Naive B cell (primary cell): ENCODE data around the gene NUAK2. TPM values are rescaled to one million over a fixed set of nuclear protein-coding genes. Genes with fewer than 3 reads are reported as not detected.
A peak's percentile ranks its signal among the peaks of the same experiment; 100 is the strongest.

Experiments used
- ATAC-seq, 2 donors: fragments of 150-1000 bp; cut with Tn5 transposase; 2 replicates each; pipeline ENCODE4 v1.10.0; 2021; ENCODE audit warnings: low read depth in 2 of 2, mild to moderate bottlenecking in 2 of 2, moderate library complexity in 2 of 2
- DNase-seq: peaks from one replicate; pipeline ENCODE4 v3.0.0; 2022
- H3K27ac Mint-ChIP-seq, 6 donors: one replicate each; pipeline ENCODE4 v1.8.0; 2020 to 2022; ENCODE audit warnings: mild to moderate bottlenecking in 6 of 6, mixed read lengths in 6 of 6, moderate library complexity in 5 of 6, inconsistent platforms in 2 of 6
- H3K27me3 Mint-ChIP-seq, 3 donors: one replicate each; pipeline ENCODE4 v1.8.0; 2021 to 2022; ENCODE audit warnings: mixed read lengths in 3 of 3, mild to moderate bottlenecking in 1 of 3
- H3K36me3 Mint-ChIP-seq, 2 donors: one replicate each; pipeline ENCODE4 v1.8.0; 2020 to 2022; ENCODE audit warnings: mixed read lengths in 2 of 2, inconsistent platforms in 1 of 2, mild to moderate bottlenecking in 1 of 2
- H3K4me1 Mint-ChIP-seq, 3 donors: one replicate each; pipeline ENCODE4 v1.8.0; 2020 to 2022; ENCODE audit warnings: mixed read lengths in 3 of 3, inconsistent platforms in 1 of 3, mild to moderate bottlenecking in 1 of 3, moderate library complexity in 1 of 3
- H3K4me3 Mint-ChIP-seq, 8 donors: one replicate each; pipeline ENCODE4 v1.8.0; 2020 to 2022; ENCODE audit warnings: mild to moderate bottlenecking in 8 of 8, mixed read lengths in 8 of 8, moderate library complexity in 8 of 8, inconsistent platforms in 2 of 8
- H3K9me3 Mint-ChIP-seq, 7 donors: one replicate each; pipeline ENCODE4 v1.8.0; 2020 to 2022; ENCODE audit warnings: mixed read lengths in 7 of 7, mild to moderate bottlenecking in 5 of 7, inconsistent platforms in 2 of 7, moderate library complexity in 1 of 7
- polyA plus RNA-seq, 6 donors: library from polyadenylated mRNA; unstranded; fragments of 300-500 nt; fragmentation: Illumina TruSeq; gene quantifications; one replicate each; pipeline ENCODE4 v1.2.3, GENCODE V29; 2021; ENCODE audit warnings: low read depth in 6 of 6

NUAK2 gene
- polyA plus RNA-seq, 6 donors from 2014 or later = 103 to 166 (median 113) TPM

GRCh38 chr1:205354259-205355074 is 32.9 kb upstream of the NUAK2 start:
- Mint-ChIP-seq H3K4me3 (no peak overlapping the region), H3K36me3 (no peaks in the 10 kb centered on the region), H3K9me3 (no peaks in the 10 kb centered on the region), H3K4me1 (peaks cover 29 to 34% (median 31%) of the 10 kb centered on the region in 3 donors), H3K27ac (peak overlapping the region in 2 of 6 donors; percentile 43 to 65), H3K27me3 (peaks cover 9 to 32% (median 16%) of the 10 kb centered on the region in 3 donors)
- peak; percentile 57 for DNase-seq
- peak; percentile 53 to 72 for ATAC-seq

DNA sequence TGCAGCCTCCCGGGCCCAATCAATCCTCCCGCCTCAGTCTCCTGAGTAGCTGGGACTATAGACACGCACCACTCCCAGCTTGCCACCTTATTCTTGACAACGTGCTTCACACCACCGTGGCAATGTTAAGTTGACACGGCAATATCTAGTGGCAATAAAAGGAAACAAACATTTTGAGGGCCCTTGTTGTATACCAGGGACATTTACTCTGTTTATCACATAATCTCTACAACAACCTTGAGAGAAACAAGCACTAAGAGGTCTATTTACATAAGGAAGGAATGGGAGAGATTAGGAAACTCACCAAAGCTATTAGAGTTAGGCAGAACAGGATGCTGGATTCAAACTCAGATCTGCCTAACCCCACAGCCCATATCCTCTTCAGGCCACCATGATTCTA is 32.1 kb upstream of the NUAK2 start:
- ATAC-seq = no peak

DNA sequence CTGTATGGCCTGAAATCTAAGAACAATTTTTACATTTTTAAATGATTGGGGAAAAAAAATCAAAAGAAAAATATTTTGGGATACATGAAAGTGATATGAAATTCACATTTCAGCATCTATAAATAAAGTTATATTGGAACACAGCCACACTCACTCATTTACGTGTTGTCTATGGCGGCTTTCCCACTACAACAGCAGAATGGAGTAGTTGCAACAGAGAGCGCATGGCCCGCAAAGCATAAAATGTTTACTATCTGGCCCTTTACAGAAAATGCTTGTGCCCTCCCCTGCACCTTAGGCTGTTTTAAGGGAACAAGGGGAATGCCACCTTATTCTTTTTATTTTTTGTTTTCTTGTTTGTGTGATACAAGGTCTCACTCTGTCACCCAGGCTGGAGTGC is 31.6 kb upstream of the NUAK2 start:
- no peak for ATAC-seq
- Mint-ChIP-seq H3K36me3 (no peaks in the 10 kb centered on the region), H3K27ac (no peak overlapping the region), H3K4me3 (no peak overlapping the region), H3K4me1 (peaks cover 41 to 47% (median 43%) of the 10 kb centered on the region in 3 donors), H3K27me3 (peaks cover 0 to 21% (median 16%) of the 10 kb centered on the region in 3 donors), H3K9me3 (no peaks in the 10 kb centered on the region)
- no peak for DNase-seq

More for the DNA sequence above, 32.1 kb upstream of the NUAK2 start:
- DNase-seq = no peak
- Mint-ChIP-seq H3K4me3 (no peak overlapping the region), H3K27me3 (peaks cover 4 to 23% (median 16%) of the 10 kb centered on the region in 3 donors), H3K9me3 (no peaks in the 10 kb centered on the region), H3K36me3 (no peaks in the 10 kb centered on the region), H3K4me1 (peaks cover 37 to 43% (median 39%) of the 10 kb centered on the region in 3 donors), H3K27ac (no peak overlapping the region)

GRCh38 chr1:205351984-205352713 is 30.6 kb upstream of the NUAK2 start:
- H3K27ac Mint-ChIP-seq = peak overlapping the region in 3 of 6 donors; percentile 77 to 89 (median 87)
- H3K27me3 Mint-ChIP-seq = peaks cover 0 to 10% (median 9%) of the 10 kb centered on the region in 3 donors
- ATAC-seq = no peak

DNA sequence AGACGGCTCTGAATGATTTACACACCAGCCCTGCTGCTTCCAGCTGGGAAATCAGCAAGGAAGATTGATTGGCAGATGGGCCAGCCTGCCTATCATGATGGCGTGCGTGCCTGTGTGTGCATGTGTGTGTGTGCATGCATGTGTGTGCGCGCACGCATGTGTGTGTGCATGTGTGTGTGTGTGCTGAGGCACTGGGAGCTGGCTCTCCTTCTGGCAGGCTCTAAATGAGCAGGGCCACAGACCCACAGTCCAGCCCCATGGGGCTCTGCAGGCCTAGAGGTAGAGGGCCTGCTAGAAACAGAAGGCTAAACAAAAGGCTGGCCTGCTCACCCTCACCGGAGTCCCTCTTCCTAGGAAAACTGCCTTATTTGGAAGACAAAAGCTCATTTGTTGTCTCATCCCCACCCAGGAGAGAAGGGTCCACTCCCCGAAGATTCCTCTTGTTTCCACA is 29.2 kb upstream of the NUAK2 start:
- DNase-seq (no peak), ATAC-seq (no peak)
- Mint-ChIP-seq H3K4me3 (peak overlapping the region in 4 of 8 donors; percentile 3 to 59 (median 24)), H3K4me1 (peaks cover 47 to 51% (median 51%) of the 10 kb centered on the region in 3 donors), H3K36me3 (no peaks in the 10 kb centered on the region), H3K27ac (peak overlapping the region in 2 of 6 donors; percentile 83 to 84), H3K27me3 (peaks cover 0 to 5% (median 0%) of the 10 kb centered on the region in 3 donors), H3K9me3 (no peaks in the 10 kb centered on the region)

More at GRCh38 chr1:205351984-205352713, 30.6 kb upstream of the NUAK2 start:
- Mint-ChIP-seq H3K4me3 (peak overlapping the region in 1 of 8 donors; percentile 4), H3K36me3 (no peaks in the 10 kb centered on the region), H3K4me1 (peaks cover 52% of the 10 kb centered on the region in 3 donors), H3K9me3 (no peaks in the 10 kb centered on the region)
- no peak for DNase-seq

DNA sequence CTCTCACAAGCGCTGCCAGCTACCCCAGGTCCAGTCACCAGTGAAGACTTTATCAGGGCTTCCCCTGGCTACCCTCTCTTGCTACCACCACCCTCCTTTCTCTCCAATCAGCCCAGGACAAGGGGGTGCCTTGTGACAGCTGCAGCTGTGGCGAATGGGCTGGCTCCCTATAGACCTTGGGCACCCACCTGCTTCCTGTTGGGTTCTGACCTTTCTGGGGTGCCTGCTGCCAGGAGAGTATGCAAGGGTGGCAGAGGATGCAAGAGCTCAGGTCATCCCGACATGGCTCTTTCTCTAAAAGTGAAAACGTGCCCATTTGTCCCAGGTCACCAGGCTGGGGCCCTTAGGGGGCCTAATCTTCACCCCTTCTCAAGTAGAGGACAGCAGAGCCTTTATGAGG is 28.6 kb upstream of the NUAK2 start:
- H3K4me3 Mint-ChIP-seq = peak overlapping the region in 6 of 8 donors; percentile 3 to 85 (median 70)
- peak overlapping the region; percentile 77 to 97 (median 84) for H3K27ac Mint-ChIP-seq
- ATAC-seq = peak; percentile 37 to 54
- H3K27me3 Mint-ChIP-seq = peaks cover 0 to 5% (median 0%) of the 10 kb centered on the region in 3 donors
- DNase-seq = peak; percentile 46
- no peaks in the 10 kb centered on the region for H3K9me3 Mint-ChIP-seq
- no peaks in the 10 kb centered on the region for H3K36me3 Mint-ChIP-seq
- H3K4me1 Mint-ChIP-seq = peaks cover 47 to 57% (median 48%) of the 10 kb centered on the region in 3 donors

DNA sequence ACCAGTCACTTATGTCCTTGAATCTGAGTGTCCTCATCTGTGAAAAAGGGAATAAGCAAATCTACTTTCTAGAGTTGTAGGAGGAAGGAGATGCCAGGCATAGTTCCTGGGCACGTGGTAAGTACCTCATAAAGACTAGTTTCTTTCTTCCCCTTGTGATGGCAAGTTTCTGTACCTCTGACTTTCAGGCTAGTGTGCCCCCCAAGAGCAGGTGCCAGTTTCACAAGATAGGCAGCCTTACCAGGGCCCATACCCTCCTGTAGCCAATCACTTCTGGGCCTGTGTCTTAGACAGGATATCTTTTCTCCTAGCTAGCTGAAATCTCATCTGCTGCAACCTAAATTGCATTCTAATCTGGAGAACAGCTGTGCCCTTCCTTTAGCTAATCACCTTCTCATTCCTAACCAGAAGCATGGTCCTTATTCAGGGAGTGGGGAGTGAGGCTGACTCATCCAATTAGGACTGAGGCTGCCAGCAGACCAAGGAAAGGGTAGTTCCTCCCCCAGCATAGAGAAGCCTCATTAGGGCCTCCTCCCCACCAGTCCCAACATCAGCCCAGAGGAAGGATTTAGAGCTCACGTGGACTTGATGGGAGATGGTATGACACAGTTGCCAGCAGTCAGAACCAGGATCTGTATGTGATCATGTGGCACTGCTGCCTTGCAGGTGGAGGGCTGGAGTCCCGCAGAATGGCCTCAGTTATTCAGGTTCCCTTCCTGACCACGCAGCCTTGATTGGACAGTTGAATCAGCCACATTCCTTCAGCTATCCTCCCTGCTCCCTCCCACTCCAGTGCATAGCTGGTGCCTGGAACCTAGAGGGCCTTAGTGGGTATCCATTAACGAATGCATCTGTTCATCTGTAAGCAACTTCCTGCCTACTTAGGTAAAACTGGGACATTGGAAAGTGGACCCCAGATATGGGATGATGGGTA is 27.3 kb upstream of the NUAK2 start:
- H3K27ac Mint-ChIP-seq = peak overlapping the region in 5 of 6 donors; percentile 77 to 97 (median 89)
- H3K4me1 Mint-ChIP-seq = peaks cover 50 to 62% (median 51%) of the 10 kb centered on the region in 3 donors
- ATAC-seq = peak; percentile 72 to 75
- peaks cover 0 to 9% (median 7%) of the 10 kb centered on the region in 3 donors for H3K27me3 Mint-ChIP-seq
- no peaks in the 10 kb centered on the region for H3K9me3 Mint-ChIP-seq
- peak; percentile 69 for DNase-seq
- H3K36me3 Mint-ChIP-seq = no peaks in the 10 kb centered on the region
- peak overlapping the region in 7 of 8 donors; percentile 59 to 86 (median 63) for H3K4me3 Mint-ChIP-seq

- no peaks in the 10 kb centered on the region for H3K9me3 Mint-ChIP-seq
- no peak for DNase-seq
- H3K27ac Mint-ChIP-seq = peak overlapping the region in 3 of 6 donors; percentile 18 to 47 (median 33)
- peaks cover 0 to 9% (median 7%) of the 10 kb centered on the region in 3 donors for H3K27me3 Mint-ChIP-seq
- H3K36me3 Mint-ChIP-seq = no peaks in the 10 kb centered on the region
- H3K4me1 Mint-ChIP-seq = peaks cover 51 to 71% (median 57%) of the 10 kb centered on the region in 3 donors
- H3K4me3 Mint-ChIP-seq = peak overlapping the region in 1 of 8 donors; percentile 1
- ATAC-seq = no peak
Observed at GRCh38 chr1:205346956-205347574, 25.5 kb upstream of the NUAK2 start.

GRCh38 chr1:205345761-205346160 is 24.2 kb upstream of the NUAK2 start:
- Mint-ChIP-seq H3K27ac (no peak overlapping the region), H3K27me3 (peaks cover 0 to 9% (median 7%) of the 10 kb centered on the region in 3 donors), H3K9me3 (no peaks in the 10 kb centered on the region), H3K4me3 (peak overlapping the region in 1 of 8 donors; percentile 21), H3K4me1 (peaks cover 52 to 69% (median 56%) of the 10 kb centered on the region in 3 donors), H3K36me3 (no peaks in the 10 kb centered on the region)
- ATAC-seq (no peak), DNase-seq (no peak)

- Mint-ChIP-seq H3K4me3 (peak overlapping the region; percentile 66 to 91 (median 87)), H3K27me3 (peaks cover 0 to 9% (median 7%) of the 10 kb centered on the region in 3 donors), H3K4me1 (peaks cover 38 to 58% (median 44%) of the 10 kb centered on the region in 3 donors), H3K36me3 (no peaks in the 10 kb centered on the region), H3K27ac (peak overlapping the region in 4 of 6 donors; percentile 8 to 85 (median 72)), H3K9me3 (no peaks in the 10 kb centered on the region)
- ATAC-seq (peak; percentile 61 to 65), DNase-seq (peak; percentile 59)
Observed at GRCh38 chr1:205344066-205344928, 22.8 kb upstream of the NUAK2 start.

DNA sequence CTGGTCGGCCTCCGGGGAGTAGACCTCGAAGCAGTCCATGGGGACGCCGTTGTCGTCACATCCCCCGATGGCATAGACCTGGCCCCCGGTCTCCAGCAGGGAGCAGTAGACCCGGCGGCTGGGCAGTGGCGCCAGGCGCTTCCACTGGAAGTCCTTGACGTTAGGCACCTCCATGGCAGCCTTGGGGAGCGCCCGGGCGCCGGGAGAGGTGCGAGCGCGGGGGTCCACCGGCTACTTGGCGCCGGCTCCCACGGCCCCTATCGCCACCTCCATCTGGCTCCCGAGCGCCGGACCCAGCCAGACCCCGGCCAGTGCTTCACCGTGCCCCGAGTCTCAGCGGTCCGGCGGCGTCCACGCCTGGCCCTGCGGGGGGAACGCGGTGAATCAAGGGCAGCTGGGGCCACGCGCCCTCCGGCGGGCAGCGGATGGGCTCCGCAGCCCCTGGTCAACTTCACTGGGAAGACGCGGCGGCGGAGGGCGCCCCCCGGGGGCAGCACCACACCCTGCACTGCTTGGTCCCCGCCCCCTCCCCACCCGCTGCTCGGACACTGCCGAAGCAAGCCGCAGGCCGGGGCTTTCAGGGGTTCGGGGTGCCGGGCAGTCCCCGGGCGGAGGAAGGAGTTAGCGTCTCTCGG is 22.0 kb upstream of the NUAK2 start:
- Mint-ChIP-seq H3K4me1 (peaks cover 30 to 54% (median 37%) of the 10 kb centered on the region in 3 donors), H3K9me3 (no peaks in the 10 kb centered on the region), H3K27me3 (peaks cover 0 to 9% (median 7%) of the 10 kb centered on the region in 3 donors), H3K4me3 (peak overlapping the region in 7 of 8 donors; percentile 42 to 91 (median 89)), H3K27ac (no peak overlapping the region), H3K36me3 (no peaks in the 10 kb centered on the region)
- ATAC-seq (peak; percentile 43 to 46), DNase-seq (no peak)
